HepG2 (cell line): ENCODE results near the gene MNX1. TPM values are rescaled to one million over a fixed set of nuclear protein-coding genes. Genes with fewer than 3 reads are reported as not detected.
A peak's percentile ranks its signal among the peaks of the same experiment; 100 is the strongest.

Source experiments
- ARID2 ChIP-seq: sonication (generic); formaldehyde crosslinking; IDR thresholded peaks from 2 replicates; pipeline ENCODE4 v1.8.1; 2022; ENCODE audit warnings: mild to moderate bottlenecking, missing genetic modification reagents, borderline replicate concordance
- BRD4 ChIP-seq: sonication (generic); formaldehyde crosslinking; IDR thresholded peaks from 2 replicates; pipeline ENCODE4 v1.4.0; 2020; ENCODE audit warnings: missing genetic modification reagents
- CENPT ChIP-seq: sonication (generic); formaldehyde crosslinking; IDR thresholded peaks from 2 replicates; pipeline ENCODE4 v1.8.0; 2022; ENCODE audit warnings: low read depth, mild to moderate bottlenecking, moderate library complexity, missing genetic modification reagents
- ELF3 ChIP-seq: IDR thresholded peaks from 2 replicates; pipeline ENCODE4 v1.6.1; 2016; ENCODE audit warnings: missing genetic modification reagents, missing compliant biosample characterization
- ELK4 ChIP-seq: sonication (generic); formaldehyde crosslinking; IDR thresholded peaks from 2 replicates; pipeline ENCODE4 v1.9.0; 2021; ENCODE audit warnings: missing genetic modification reagents, borderline replicate concordance
- EZH2 ChIP-seq: conservative IDR thresholded peaks from 2 replicates; pipeline ENCODE4 v1.6.1; 2012; ENCODE audit warnings: mild to moderate bottlenecking, low read depth, low read length, moderate library complexity
- GPN1 ChIP-seq: sonication (generic); formaldehyde crosslinking; IDR thresholded peaks from 2 replicates; pipeline ENCODE4 v1.5.1; 2020; ENCODE audit warnings: missing genetic modification reagents, borderline replicate concordance
- HDAC1 ChIP-seq: sonication (generic); formaldehyde crosslinking; IDR thresholded peaks from 2 replicates; pipeline ENCODE4 v1.5.1; 2020; ENCODE audit warnings: mild to moderate bottlenecking, missing genetic modification reagents
- HOXA9 ChIP-seq: sonication (generic); formaldehyde crosslinking; IDR thresholded peaks from 2 replicates; pipeline ENCODE4 v1.8.1; 2022; ENCODE audit warnings: missing genetic modification reagents, mild to moderate bottlenecking, moderate library complexity, borderline replicate concordance
- NFRKB ChIP-seq: fragments of 450-650 bp; IDR thresholded peaks from 2 replicates; pipeline ENCODE4 v1.6.1; 2017
- PRPF4 ChIP-seq: fragments of 200-400 bp; formaldehyde crosslinking; IDR thresholded peaks from 2 replicates; pipeline ENCODE4 v1.6.1; 2016; ENCODE audit warnings: low read length, low read depth; ENCODE audit not compliant: poor library complexity, severe bottlenecking
- RBM39 ChIP-seq: fragments of 200-400 bp; formaldehyde crosslinking; IDR thresholded peaks from one replicate; pipeline ENCODE4 v1.6.1; 2018; ENCODE audit warnings: antibody characterized with exemption, mild to moderate bottlenecking, low read depth, low read length; ENCODE audit not compliant: poor library complexity, severe bottlenecking
- SALL1 ChIP-seq: sonication (generic); formaldehyde crosslinking; IDR thresholded peaks from 2 replicates; pipeline ENCODE4 v1.8.0; 2022; ENCODE audit warnings: mild to moderate bottlenecking, missing genetic modification reagents
- SATB2 ChIP-seq: sonication (generic); formaldehyde crosslinking; IDR thresholded peaks from 2 replicates; pipeline ENCODE4 v1.5.0; 2020; ENCODE audit warnings: missing genetic modification reagents
- ZNF224 ChIP-seq: sonication (generic); formaldehyde crosslinking; IDR thresholded peaks from 2 replicates; pipeline ENCODE4 v1.5.0; 2020; ENCODE audit warnings: mild to moderate bottlenecking, missing genetic modification reagents
- ZNF558 ChIP-seq: sonication (generic); formaldehyde crosslinking; IDR thresholded peaks from 2 replicates; pipeline ENCODE4 v1.9.0; 2022; ENCODE audit warnings: mild to moderate bottlenecking, missing genetic modification reagents, borderline replicate concordance
- ZNF563 ChIP-seq: sonication (generic); formaldehyde crosslinking; IDR thresholded peaks from 2 replicates; pipeline ENCODE4 v1.8.0; 2022; ENCODE audit warnings: mild to moderate bottlenecking, moderate library complexity, missing genetic modification reagents
- ZNF687 ChIP-seq: sonication (generic); formaldehyde crosslinking; IDR thresholded peaks from 2 replicates; pipeline ENCODE4 v1.5.1; 2020; ENCODE audit warnings: mild to moderate bottlenecking, missing genetic modification reagents, moderate library complexity
- ZNF776 ChIP-seq: sonication (generic); formaldehyde crosslinking; IDR thresholded peaks from 2 replicates; pipeline ENCODE4 v1.4.0; 2020; ENCODE audit warnings: mild to moderate bottlenecking, missing genetic modification reagents
- ZSCAN29 ChIP-seq: sonication (generic); formaldehyde crosslinking; conservative IDR thresholded peaks from 2 replicates; pipeline ENCODE4 v1.4.0; 2020; ENCODE audit warnings: mild to moderate bottlenecking, missing genetic modification reagents
- polyA plus RNA-seq, 8 experiments: library from polyadenylated mRNA; depleted of rRNA in 3 of 8; stranded (reverse) in 7 of 8; unstranded in 1 of 8; fragments of >200 nt; fragmentation: Illumina TruSeq in 4 of 8; extraction: Trizol in 4 of 8; gene quantifications; 2 replicates each; pipeline versions ENCODE4 v1.2.1 to v1.2.3, GENCODE V29; 2011 to 2016; ENCODE audit warnings: low read depth in 4 of 8, missing spikeins in 1 of 8, mixed read lengths in 1 of 8; ENCODE audit not compliant: insufficient read depth in 1 of 8
- total RNA-seq, 5 experiments: library from RNA; depleted of rRNA; stranded (reverse); fragments of >200 nt; fragmentation: Illumina TruSeq; extraction: Trizol; gene quantifications; 2 replicates each; pipeline ENCODE4 v1.2.3, GENCODE V29; 2016; ENCODE audit warnings: low read depth in 1 of 5
- TF ChIP-seq, protein P1 (sequence below): IDR thresholded peaks from 2 replicates; pipeline ENCODE4 v1.6.1; 2016; ENCODE audit warnings: missing genetic modification reagents, missing compliant biosample characterization
- TF ChIP-seq, protein P2 (sequence below), 2 experiments: fragments of 450-650 bp in 1 of 2; sonication (generic) in 1 of 2; formaldehyde crosslinking; IDR thresholded peaks; 2 replicates each; pipeline versions ENCODE4 v1.5.0 to v1.8.0; 2020 to 2022; ENCODE audit warnings: mild to moderate bottlenecking in 1 of 2, missing genetic modification reagents in 1 of 2

Gene MNX1
- total and polyA plus RNA-seq, 2 of the 13 experiments (the other 11 are each of a cell fraction or from before 2014, with no cell fraction given) = 0.94 to 6.1 TPM

DNA sequence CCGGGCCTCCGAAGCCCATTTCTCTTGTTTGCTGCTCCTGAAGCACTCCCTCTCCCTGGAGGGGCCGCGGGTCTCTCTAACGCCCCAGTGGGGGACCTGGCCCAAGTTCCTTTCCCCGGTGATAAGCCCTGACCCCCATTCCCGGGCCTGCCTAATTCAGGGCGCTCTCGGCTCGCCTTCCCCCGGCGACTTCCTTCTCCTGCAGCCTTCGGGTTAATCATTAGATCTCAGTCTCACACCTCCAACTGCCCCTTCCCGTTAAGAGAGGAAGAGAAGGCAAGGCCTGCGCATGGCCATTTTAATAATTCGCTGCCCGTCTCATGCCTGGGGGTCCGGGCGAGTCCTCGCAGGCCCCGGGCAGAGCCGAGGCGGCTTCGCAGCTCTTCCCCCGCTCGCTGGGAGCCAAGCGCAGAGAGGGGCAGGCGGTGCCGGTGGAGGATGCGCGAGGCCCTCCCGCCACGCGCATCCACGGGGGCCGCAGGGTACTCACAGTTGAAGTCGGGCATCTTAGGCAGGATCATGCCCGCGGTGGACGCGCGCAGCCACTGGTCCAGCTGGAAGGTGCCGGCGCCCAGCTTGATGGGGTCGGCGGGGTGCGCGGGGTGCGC is 1.2 kb downstream of the MNX1 start (continued):
- TF ChIP-seq ZNF687 (CRISPR knock-in tag) = peak; percentile 72
- no peak for TF ChIP-seq ELK4
- no peak for TF ChIP-seq ARID2 (CRISPR knock-in tag)
- TF ChIP-seq ZNF224 = no peak
- TF ChIP-seq SALL1 = peak; percentile 29; the same call in 1 of the 2 replicates
- TF ChIP-seq PRPF4 = no peak
- TF ChIP-seq, protein P1, sequence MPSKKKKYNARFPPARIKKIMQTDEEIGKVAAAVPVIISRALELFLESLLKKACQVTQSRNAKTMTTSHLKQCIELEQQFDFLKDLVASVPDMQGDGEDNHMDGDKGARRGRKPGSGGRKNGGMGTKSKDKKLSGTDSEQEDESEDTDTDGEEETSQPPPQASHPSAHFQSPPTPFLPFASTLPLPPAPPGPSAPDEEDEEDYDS (CRISPR knock-in tag) = peak; percentile 56
- TF ChIP-seq ELF3 (CRISPR knock-in tag) = peak; percentile 22; the same call in 1 of the 2 replicates
- 0 out of 2 replicates have a peak, but pooled peaks have one; percentile 38 for TF ChIP-seq BRD4 (CRISPR knock-in tag)
- TF ChIP-seq SATB2 (CRISPR knock-in tag) = no peak
- no peak for TF ChIP-seq HDAC1 (CRISPR knock-in tag)
- no peak for TF ChIP-seq EZH2
- TF ChIP-seq HOXA9 (CRISPR knock-in tag) = no peak
- no peak for TF ChIP-seq ZNF558 (CRISPR knock-in tag)
- TF ChIP-seq ZSCAN29 (CRISPR knock-in tag) = no peak
- no peak for TF ChIP-seq CENPT
- TF ChIP-seq GPN1 (CRISPR knock-in tag) = no peak
- TF ChIP-seq, protein P2, sequence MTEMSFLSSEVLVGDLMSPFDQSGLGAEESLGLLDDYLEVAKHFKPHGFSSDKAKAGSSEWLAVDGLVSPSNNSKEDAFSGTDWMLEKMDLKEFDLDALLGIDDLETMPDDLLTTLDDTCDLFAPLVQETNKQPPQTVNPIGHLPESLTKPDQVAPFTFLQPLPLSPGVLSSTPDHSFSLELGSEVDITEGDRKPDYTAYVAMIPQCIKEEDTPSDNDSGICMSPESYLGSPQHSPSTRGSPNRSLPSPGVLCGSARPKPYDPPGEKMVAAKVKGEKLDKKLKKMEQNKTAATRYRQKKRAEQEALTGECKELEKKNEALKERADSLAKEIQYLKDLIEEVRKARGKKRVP (CRISPR knock-in tag; IDR thresholded peaks at IDR 0.05) = 0 out of 4 replicates have a peak, but pooled peaks of 1 of the 2 experiments have one; percentile 18
- TF ChIP-seq ZNF776 = no peak
- TF ChIP-seq NFRKB = no peak
- 0 out of 2 replicates have a peak, but pooled peaks have one; percentile 42 for TF ChIP-seq ZNF563 (CRISPR knock-in tag)
- TF ChIP-seq RBM39 = no peak
